Keratinocyte (primary cell): Measurements from ENCODE around the gene CERK. TPM values are rescaled to one million over a fixed set of nuclear protein-coding genes. Genes with fewer than 3 reads are reported as not detected.
A peak's percentile ranks its signal among the peaks of the same experiment; 100 is the strongest.
"Not testable (repeated sequence)": the region's sequence is repeated elsewhere in the genome, so short reads cannot be mapped to it uniquely, and the experiment has no call there.

Experiments used
- DNase-seq: peaks from one replicate; pipeline ENCODE4 v3.0.0-alpha.2; 2011; ENCODE audit warnings: low read depth, missing footprints, low spot score
- FAIRE-seq: peaks from 2 replicates; lab custom pipeline; 2011; peaks lifted over from hg19 to GRCh38; lab: Jason Lieb, UNC
- H2AFZ ChIP-seq: 2 replicates; pipeline ENCODE4 v1.6.0; 2012; ENCODE audit warnings: low read length, control low read depth, inconsistent platforms; ENCODE audit not compliant: control insufficient read depth
- H3K27ac ChIP-seq: 2 replicates; pipeline ENCODE4 v1.5.1; 2011; ENCODE audit warnings: low read length; ENCODE audit not compliant: control insufficient read depth, insufficient read depth
- H3K27me3 ChIP-seq: 3 replicates; pipeline ENCODE4 v1.6.0; 2011; ENCODE audit warnings: low read length; ENCODE audit not compliant: control insufficient read depth, insufficient read depth; ENCODE audit errors: extremely low read depth
- H3K36me3 ChIP-seq, 2 experiments: 2 replicates in 1 of 2; 3 replicates in 1 of 2; pipeline ENCODE4 v1.5.1; 2011; ENCODE audit warnings: low read length in 2 of 2, mild to moderate bottlenecking in 1 of 2; ENCODE audit not compliant: control insufficient read depth in 2 of 2, insufficient read depth in 2 of 2; ENCODE audit errors: extremely low read depth in 1 of 2
- H3K4me1 ChIP-seq: 3 replicates; pipeline ENCODE4 v1.5.1; 2011; ENCODE audit warnings: low read length; ENCODE audit not compliant: control insufficient read depth, insufficient read depth; ENCODE audit errors: extremely low read depth
- H3K4me2 ChIP-seq: 3 replicates; pipeline ENCODE4 v1.6.0; 2011; ENCODE audit warnings: low read depth, low read length; ENCODE audit not compliant: control insufficient read depth, insufficient read depth; ENCODE audit errors: extremely low read depth
- H3K4me3 ChIP-seq, 3 experiments: fragments of 200-600 bp in 1 of 3; sonication (generic) in 1 of 3; 2 replicates in 2 of 3; 3 replicates in 1 of 3; pipeline ENCODE4 v1.5.1; 2011 to 2016; ENCODE audit warnings: low read length in 3 of 3, mild to moderate bottlenecking in 3 of 3, control low read depth in 2 of 3, inconsistent platforms in 1 of 3, low read depth in 1 of 3, mixed read lengths in 1 of 3, mixed run types in 1 of 3, moderate library complexity in 1 of 3; ENCODE audit not compliant: control insufficient read depth in 2 of 3, insufficient read depth in 2 of 3; ENCODE audit errors: extremely low read depth in 1 of 3
- H3K79me2 ChIP-seq: 2 replicates; pipeline ENCODE4 v1.6.0; 2012; ENCODE audit warnings: low read length; ENCODE audit not compliant: control insufficient read depth, insufficient read depth
- H3K9ac ChIP-seq: 3 replicates; pipeline ENCODE4 v1.6.0; 2011; ENCODE audit warnings: low read length; ENCODE audit not compliant: control insufficient read depth, insufficient read depth; ENCODE audit errors: extremely low read depth
- H3K9me1 ChIP-seq: 3 replicates; pipeline ENCODE4 v1.6.0; 2011; ENCODE audit warnings: low read length; ENCODE audit not compliant: control insufficient read depth, insufficient read depth; ENCODE audit errors: extremely low read depth
- H3K9me3 ChIP-seq: 2 replicates; pipeline ENCODE4 v1.5.1; 2012; ENCODE audit warnings: low read depth, low read length; ENCODE audit not compliant: control insufficient read depth
- H4K20me1 ChIP-seq: 3 replicates; pipeline ENCODE4 v1.6.0; 2011; ENCODE audit warnings: low read length; ENCODE audit not compliant: control insufficient read depth, insufficient read depth; ENCODE audit errors: extremely low read depth
- EZH2 ChIP-seq: IDR thresholded peaks from one replicate; pipeline ENCODE4 v1.6.1; 2012; ENCODE audit warnings: inconsistent platforms, mild to moderate bottlenecking, low read length, moderate library complexity
- dilution Hi-C: fragments of 300-500 bp; cut with MboI; formaldehyde crosslinking; loops from one replicate; pipeline ENCODE4 v1.7.0; 2020; ENCODE audit warnings: low sequenced_read_pairs; ENCODE audit not compliant: extremely low pct_ligation_motif_present
- polyA plus RNA-seq, 5 experiments: library from polyadenylated mRNA; depleted of rRNA in 3 of 5; stranded (reverse) in 3 of 5; stranded (forward) in 1 of 5; unstranded in 1 of 5; fragments of >200 nt; gene quantifications; 1 replicate in 1 of 5; 2 replicates in 3 of 5; 3 replicates in 1 of 5; pipeline versions ENCODE4 v1.2.1 to v1.2.3, GENCODE V29; 2011 to 2012; ENCODE audit warnings: missing spikeins in 2 of 5, low read depth in 1 of 5, low replicate concordance in 1 of 5
- TF ChIP-seq, protein P1 (sequence below), 3 experiments: IDR thresholded peaks in 1 of 3; conservative IDR thresholded peaks in 1 of 3; optimal IDR thresholded peaks in 1 of 3; 2 replicates in 2 of 3; 3 replicates in 1 of 3; pipeline versions ENCODE3 to v1.5.1; 2011; ENCODE audit warnings: low read length in 3 of 3, mild to moderate bottlenecking in 3 of 3, moderate library complexity in 2 of 3, control low read depth in 1 of 3, inconsistent platforms in 1 of 3; ENCODE audit not compliant: insufficient read depth in 2 of 3; ENCODE audit errors: extremely low read depth in 1 of 3

The CERK gene
- polyA plus RNA-seq, 1 donor (not counting 4 experiments of a cell fraction or from before 2014, with no cell fraction given), result 11.9 TPM

DNA sequence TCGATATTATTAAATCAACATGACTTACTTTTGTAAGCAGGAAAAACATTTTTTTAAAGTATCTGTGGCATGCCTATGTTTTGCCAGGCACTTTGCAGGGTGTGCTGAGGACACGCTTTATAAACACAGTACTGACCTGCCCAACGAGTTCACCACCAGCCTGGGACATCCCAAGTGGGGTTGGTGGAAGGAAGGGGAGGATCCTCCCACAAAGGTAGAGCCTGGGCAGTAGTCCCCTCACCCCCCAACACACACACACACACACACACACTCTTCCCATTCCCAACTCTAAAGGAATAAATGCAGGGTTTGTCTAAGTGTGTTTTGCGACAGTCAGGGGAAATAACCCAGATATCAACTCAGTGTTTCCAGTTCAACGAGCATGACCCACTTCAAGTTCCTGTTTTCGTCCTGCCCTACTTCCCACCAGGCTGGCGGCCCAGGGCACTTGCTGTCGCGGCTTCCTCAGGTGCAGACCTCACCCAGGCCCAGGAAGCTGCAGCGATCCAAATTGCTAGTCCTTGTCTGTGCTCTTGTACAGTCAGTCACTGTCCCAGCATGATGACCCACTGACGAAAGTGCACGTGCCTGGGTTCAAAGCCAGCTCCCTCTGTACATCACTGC, 3.1 kb downstream of the CERK start:
- H3K4me3 ChIP-seq, result no peak overlapping the region
- no peaks in the 10 kb centered on the region for H4K20me1 ChIP-seq
- H3K79me2 ChIP-seq, result peaks cover 20% of the 10 kb centered on the region
- H3K27ac ChIP-seq, result no peak overlapping the region
- no peak overlapping the region for H3K9ac ChIP-seq
- no peak for DNase-seq
- no peaks in the 10 kb centered on the region for H3K9me1 ChIP-seq
- peaks cover 42% of the 10 kb centered on the region for H3K4me1 ChIP-seq
- H3K4me2 ChIP-seq, result no peak overlapping the region
- H3K9me3 ChIP-seq, result no peaks in the 10 kb centered on the region
- H2AFZ ChIP-seq, result no peak overlapping the region
- TF ChIP-seq, protein P1, sequence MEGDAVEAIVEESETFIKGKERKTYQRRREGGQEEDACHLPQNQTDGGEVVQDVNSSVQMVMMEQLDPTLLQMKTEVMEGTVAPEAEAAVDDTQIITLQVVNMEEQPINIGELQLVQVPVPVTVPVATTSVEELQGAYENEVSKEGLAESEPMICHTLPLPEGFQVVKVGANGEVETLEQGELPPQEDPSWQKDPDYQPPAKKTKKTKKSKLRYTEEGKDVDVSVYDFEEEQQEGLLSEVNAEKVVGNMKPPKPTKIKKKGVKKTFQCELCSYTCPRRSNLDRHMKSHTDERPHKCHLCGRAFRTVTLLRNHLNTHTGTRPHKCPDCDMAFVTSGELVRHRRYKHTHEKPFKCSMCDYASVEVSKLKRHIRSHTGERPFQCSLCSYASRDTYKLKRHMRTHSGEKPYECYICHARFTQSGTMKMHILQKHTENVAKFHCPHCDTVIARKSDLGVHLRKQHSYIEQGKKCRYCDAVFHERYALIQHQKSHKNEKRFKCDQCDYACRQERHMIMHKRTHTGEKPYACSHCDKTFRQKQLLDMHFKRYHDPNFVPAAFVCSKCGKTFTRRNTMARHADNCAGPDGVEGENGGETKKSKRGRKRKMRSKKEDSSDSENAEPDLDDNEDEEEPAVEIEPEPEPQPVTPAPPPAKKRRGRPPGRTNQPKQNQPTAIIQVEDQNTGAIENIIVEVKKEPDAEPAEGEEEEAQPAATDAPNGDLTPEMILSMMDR (optimal IDR thresholded peaks at IDR 0.05 in 1 of 3, IDR thresholded peaks at IDR 0.05 in 1 of 3, conservative IDR thresholded peaks at IDR 0.05 in 1 of 3; ENCODE audit: extremely low read depth in 1 of 3, insufficient read depth in 2 of 3, low read length in 3 of 3), result no peak
- TF ChIP-seq EZH2, result no peak
- dilution Hi-C loops, result no loop called here
- H3K36me3 ChIP-seq, result no peaks in the 10 kb centered on the region
- FAIRE-seq, result peak; percentile 55
- H3K27me3 ChIP-seq, result no peaks in the 10 kb centered on the region

DNA sequence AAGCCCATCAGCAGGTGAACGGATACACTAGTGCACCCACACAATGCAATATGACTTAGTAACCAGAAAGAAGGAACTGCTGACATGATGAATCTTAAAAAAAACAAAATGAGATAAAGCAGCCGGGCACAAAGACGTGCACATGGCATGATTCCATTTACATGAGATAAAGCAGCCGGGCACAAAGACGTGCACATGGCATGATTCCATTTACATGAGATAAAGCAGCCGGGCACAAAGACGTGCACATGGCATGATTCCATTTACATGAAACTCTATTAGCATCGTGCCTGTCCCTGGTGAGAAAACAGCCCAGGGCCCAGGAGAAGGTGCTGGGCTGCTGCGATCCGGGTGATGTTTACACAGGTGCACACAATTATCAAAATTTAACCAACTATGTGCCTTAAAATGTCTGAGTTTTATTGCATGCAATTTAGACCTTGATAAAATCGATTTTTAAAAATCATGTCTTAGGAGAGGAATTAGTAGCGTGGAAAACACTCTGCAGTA, 3.8 kb downstream of the CERK start:
- H3K4me3 ChIP-seq, DNase-seq, H3K9me3 ChIP-seq, H3K36me3 ChIP-seq, H3K27me3 ChIP-seq, dilution Hi-C loops, H3K27ac ChIP-seq, H3K9ac ChIP-seq, H4K20me1 ChIP-seq, H2AFZ ChIP-seq, H3K4me2 ChIP-seq, H3K9me1 ChIP-seq: not testable (repeated sequence)
- H3K4me1 ChIP-seq, result peaks cover 37% of the 10 kb centered on the region
- FAIRE-seq, result peak; percentile 65
- peaks cover 20% of the 10 kb centered on the region for H3K79me2 ChIP-seq

DNA sequence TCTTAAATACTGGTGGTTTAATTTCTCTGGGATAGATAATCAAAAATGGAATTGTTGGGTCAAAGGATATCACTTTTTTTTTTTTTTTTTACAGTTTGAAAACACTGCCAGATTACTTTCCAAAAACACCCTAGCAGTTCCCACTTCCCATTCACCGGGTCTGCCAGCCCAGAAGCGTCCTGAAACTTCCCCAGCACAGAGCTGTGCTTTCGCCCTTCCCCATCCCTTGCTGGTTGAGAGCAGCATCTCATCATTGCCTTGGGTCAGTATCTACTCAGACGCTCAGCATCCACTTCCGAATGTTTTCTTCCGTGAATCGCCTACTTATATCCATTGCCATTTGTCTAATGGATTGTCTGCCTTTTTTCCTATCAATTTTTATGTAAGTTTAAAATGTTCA, 5.5 kb downstream of the CERK start:
- Histone ChIP-seq H3K27me3 (no peaks in the 10 kb centered on the region), H3K79me2 (peaks cover 20% of the 10 kb centered on the region), H3K9me3 (no peaks in the 10 kb centered on the region), H3K9ac (no peak overlapping the region), H3K36me3 (no peaks in the 10 kb centered on the region), H3K27ac (no peak overlapping the region), H3K4me1 (peaks cover 30% of the 10 kb centered on the region), H2AFZ (no peak overlapping the region), H3K9me1 (no peaks in the 10 kb centered on the region), H3K4me3 (no peak overlapping the region), H3K4me2 (no peak overlapping the region), H4K20me1 (no peaks in the 10 kb centered on the region)
- TF ChIP-seq, protein P1 (optimal IDR thresholded peaks at IDR 0.05 in 1 of 3, IDR thresholded peaks at IDR 0.05 in 1 of 3, conservative IDR thresholded peaks at IDR 0.05 in 1 of 3; ENCODE audit: extremely low read depth in 1 of 3, insufficient read depth in 2 of 3, low read length in 3 of 3), result no peak
- no peak for TF ChIP-seq EZH2
- DNase-seq (no peak), FAIRE-seq (no peak)
- dilution Hi-C loops, result no loop called here
